GM19324 (cell line): Measurements from ENCODE around the gene DGCR2.
"Not testable (repeated sequence)": the region's sequence is repeated elsewhere in the genome, so short reads cannot be mapped to it uniquely, and the experiment has no call there.

Experiments used
- ATAC-seq: cut with Tn5 transposase; IDR thresholded peaks from one replicate; pipeline ENCODE4 v1.9.1; 2021; ENCODE audit warnings: mild to moderate bottlenecking, moderate library complexity; ENCODE audit not compliant: unreplicated experiment, low FRiP score

DGCR2 gene

GRCh38 chr22:19122143-19122751 is at the start of gene DGCR2:
DGCR2 (minus strand) TSS chr22:19122412; CDS start chr22:19122206, 206 bp downstream.
- peak; percentile 82 for ATAC-seq

- no peak for ATAC-seq
Observed at GRCh38 chr22:19169947-19170318, 47.7 kb upstream of the DGCR2 start.

- no peak for ATAC-seq
Observed at GRCh38 chr22:19169002-19169946, 47.1 kb upstream of the DGCR2 start.

- no peak for ATAC-seq
Observed at GRCh38 chr22:19168088-19168890, 46.1 kb upstream of the DGCR2 start.

GRCh38 chr22:19167106-19167869 is 45.1 kb upstream of the DGCR2 start:
- ATAC-seq = no peak

- ATAC-seq = no peak
Observed at GRCh38 chr22:19166421-19166820, 44.2 kb upstream of the DGCR2 start.

- ATAC-seq = no peak
Observed at GRCh38 chr22:19164425-19164824, 42.2 kb upstream of the DGCR2 start.

- not testable (repeated sequence) for ATAC-seq
Observed at GRCh38 chr22:19158649-19159048, 36.4 kb upstream of the DGCR2 start.

- ATAC-seq = not testable (repeated sequence)
Observed at GRCh38 chr22:19156109-19156508, 33.9 kb upstream of the DGCR2 start.

GRCh38 chr22:19152942-19153883 is 31.0 kb upstream of the DGCR2 start:
- ATAC-seq = no peak

- no peak for ATAC-seq
Observed at GRCh38 chr22:19151329-19152191, 29.3 kb upstream of the DGCR2 start.

GRCh38 chr22:19150482-19151328 is 28.5 kb upstream of the DGCR2 start:
- no peak for ATAC-seq

GRCh38 chr22:19149991-19150390 is 27.8 kb upstream of the DGCR2 start, which contains the start of gene GSC2:
GSC2 (minus strand) TSS chr22:19150292; CDS start chr22:19150283, 9 bp downstream.
- ATAC-seq = no peak

- no peak for ATAC-seq
Observed at GRCh38 chr22:19149047-19149883, 27.1 kb upstream of the DGCR2 start.

GRCh38 chr22:19148417-19149046 is 26.3 kb upstream of the DGCR2 start:
- no peak for ATAC-seq
